HG02763 (cell line): ENCODE measurements around the gene DDX41.

Source experiments
- ATAC-seq: cut with Tn5 transposase; IDR thresholded peaks from one replicate; pipeline ENCODE4 v1.9.1; 2021; ENCODE audit warnings: mild to moderate bottlenecking, moderate library complexity; ENCODE audit not compliant: unreplicated experiment

DDX41 gene

DNA sequence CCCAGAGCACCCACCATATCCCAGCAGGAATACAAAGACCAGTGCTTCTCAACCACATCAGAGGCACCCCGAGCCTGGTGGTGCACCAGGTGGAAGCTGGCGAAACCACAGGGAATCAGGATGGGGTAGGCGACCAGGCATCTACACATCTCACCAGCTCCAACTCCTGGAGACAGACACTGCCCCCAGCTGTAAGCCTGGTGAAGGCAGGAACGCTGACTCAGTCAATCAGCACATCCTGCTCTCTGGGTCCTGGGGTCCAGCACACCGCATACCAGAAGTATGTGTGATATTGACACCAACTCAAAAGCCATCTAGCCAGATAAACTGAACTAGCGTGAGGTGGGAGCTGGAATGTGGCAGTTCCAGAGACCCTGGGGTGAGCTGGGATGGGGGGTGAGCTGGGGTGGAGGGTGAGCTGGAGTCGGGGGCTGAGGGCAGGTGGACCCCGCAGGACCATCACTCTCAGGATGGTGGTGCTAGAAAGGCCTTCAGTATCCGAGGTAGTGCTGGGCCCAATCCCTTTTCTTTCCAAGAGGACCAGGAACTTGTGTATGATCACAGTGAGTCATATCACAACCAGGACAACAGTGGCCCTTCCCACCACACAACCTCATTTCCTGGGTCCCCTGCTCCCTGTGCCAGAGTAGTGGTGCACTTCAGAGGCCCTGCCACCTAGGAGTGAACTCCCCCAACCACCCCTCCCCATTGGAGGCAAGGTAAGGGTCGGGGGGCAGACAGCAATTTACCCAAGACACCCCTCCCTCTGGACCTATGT is 45.8 kb downstream of the DDX41 start:
- no peak for ATAC-seq

DNA sequence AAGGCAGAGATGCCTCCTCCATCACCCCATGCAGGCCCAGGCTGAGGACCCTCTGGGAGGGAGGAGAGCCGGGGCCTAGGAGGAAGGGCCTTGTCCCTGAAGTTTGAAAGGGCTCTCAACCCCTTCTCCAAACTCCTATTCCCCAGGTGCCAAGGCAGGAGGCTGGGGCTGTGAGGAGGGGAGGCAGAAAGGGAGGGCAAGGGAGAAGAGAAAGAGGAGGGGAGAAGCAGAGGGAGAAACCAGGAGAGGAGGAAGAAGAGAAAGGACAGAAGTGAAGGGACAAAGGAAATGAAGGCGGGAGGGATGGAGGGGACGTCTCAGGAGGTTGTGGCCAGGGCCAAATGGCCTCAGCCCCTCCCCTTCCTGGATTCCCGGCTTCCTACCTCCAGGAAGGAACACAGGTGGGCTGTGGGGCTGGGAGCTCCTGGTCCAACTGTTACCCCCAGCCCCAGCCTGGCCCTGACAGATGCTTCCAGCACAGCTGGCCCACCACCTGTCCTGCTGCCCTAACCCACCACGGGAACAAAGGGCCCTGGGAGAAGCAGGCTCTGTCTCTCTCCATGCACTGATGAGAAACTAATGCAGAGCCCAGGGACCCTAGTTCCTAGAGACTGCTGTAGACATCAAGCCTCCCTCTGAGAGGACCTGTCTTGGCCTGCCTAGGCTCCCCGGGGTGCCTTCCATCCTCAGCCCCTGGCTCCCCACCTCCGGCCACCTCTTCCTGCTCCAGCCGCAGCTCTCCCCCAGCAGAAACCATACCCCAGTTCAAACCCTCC is 46.8 kb downstream of the DDX41 start:
- no peak for ATAC-seq

DNA sequence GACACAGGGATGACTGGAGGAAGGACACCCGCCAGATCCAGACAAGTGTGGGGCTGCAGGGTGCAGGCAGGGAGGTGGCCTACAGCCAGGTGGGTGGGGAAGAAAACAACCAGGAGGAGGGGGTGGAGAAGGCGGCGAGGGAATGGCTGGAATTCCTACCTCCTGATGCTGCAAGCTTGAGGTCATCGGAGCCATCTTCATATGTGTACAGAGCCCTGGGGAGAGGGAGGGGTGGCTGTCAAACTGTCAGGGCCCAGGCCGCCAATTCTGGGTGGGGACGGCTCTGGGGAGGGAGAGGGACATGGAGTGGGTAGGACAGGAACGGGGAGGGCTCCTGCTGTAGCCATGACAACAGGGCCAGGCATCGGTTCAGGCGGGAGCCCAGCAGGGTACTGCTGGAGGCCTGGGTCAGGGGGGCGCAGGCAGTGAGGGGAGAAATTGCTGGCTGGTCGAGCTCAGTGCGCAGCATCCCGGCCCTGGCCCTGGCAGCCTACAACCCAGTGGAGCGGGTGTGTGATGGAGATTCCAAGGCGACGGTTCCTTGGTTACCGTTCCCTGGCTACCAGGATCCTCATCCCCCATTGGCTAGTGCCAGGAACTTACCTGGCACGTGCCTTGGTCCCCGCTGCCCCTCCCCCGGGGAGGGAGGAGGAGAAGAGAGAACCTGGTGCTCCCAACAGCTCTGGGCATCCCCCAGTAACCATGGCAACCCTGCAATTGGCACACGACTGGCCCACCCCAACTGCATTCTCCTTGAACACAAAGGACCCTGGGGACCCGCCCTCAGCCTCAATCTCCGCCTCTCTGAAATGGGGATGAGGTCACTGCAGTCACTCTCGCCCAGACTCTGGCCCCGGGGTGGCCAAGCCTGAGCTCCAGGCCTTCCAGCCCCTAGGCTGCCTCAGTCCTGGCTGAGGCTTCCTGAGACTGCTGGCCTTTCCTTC is 47.8 kb downstream of the DDX41 start:
- no peak for ATAC-seq

DNA sequence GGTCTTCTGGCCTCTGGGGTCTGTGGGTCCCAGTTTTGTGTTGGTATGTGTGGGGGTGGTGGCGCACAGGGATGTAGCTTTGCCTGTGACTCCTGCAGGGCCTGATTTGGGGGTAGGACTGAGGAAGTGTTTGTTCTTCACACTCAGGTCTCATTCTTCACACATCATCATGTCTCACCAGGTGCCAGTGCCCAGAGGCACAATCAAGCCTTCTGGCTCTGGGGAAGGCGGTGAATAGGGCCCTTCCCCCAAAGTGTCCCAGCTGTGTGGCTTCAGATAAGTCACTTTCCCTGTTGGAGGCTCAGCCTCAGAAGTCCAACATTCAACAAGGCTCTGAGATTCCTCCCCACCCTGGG is 48.5 kb downstream of the DDX41 start:
- no peak for ATAC-seq

DNA sequence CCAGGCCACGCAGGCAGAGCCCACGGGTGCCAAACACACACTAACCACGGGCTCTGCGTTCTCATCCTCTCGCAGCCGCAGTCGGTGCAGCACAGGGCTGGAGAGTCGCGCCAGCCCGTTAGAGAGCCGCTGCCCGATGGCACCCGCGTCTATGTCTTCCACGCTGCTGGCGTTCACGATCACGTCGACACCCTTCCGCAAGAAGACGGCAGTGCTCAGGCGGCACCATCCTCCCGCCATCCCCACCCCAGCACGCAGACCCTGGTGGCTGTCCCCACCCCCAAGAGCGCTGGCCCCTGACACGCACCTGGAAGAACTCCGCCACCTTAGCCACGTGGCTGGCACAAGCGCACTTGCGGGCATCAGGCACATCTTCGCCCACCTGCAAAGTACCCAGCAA is 49.3 kb downstream of the DDX41 start:
- ATAC-seq = no peak

DNA sequence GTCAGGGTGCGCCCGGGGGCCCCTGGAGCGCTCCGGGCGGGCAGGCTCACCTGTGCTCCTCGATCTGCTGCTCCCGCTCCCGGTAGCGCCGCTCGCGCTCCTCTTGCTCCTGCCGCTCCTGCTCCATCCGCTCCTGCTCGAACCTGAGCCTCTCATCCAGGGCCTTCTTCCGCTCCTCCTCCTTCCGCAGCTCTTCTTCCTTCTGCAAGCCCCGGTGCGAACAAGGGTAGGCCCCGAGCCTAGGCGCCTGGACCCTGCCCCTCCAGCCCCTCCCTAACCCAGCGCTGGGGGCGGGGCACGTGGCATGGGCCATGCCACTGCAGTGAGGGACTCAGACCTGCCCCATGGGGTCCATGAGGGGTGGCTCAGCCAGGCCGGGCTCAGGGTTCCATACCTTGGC is 49.9 kb downstream of the DDX41 start:
- ATAC-seq = no peak

DNA sequence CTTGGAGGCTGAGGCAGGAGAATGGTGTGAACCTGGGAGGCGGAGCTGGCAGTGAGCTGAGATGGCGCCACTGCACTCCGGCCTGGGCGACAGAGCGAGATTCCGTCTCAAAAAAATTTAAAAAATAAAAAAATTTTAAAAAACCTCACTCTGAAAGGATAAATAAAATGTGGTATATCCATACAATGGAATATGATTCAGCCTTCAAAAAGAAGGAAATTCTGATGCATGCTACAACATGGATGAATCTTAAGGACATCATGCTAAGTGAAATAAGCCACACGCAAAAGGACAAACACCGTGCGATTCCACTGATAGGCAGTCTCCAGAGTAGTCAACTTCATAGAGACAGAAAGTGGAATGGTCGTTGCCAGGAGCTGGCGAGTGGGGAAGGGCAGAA is 51.7 kb downstream of the DDX41 start:
- no peak for ATAC-seq

DNA sequence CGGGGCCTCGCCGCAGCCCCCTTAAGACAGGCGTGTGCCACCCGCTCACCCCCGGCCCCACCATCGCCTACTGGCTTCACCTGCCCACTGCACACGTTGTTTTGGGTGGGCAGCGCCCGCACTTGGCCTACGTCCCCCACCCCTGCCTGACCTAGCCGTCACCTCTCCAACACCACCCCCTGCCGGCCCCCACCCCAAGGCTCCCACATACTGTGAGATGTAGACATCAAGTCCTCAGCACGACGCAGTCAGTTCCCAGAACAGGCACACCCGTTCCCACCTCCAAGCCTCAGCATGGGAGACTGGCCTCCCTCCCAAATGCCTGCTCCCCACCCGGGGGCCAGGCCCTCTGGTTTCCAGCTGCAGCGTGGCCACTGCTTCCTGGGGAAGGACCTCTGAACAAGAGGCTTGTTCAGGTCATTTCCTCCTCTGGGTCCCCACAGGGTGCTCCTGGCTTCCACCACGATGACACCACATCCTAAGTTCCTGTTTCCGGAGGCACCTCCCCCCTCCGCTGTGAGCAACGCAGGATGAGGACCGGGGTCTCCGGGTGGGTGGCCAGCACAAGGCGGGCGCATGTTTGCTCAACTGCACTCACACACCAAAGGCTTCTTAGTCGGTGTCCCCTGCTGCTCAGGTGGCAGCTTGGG is 54.6 kb downstream of the DDX41 start:
- ATAC-seq = no peak
